Skeletal muscle cell (primary cell): ENCODE measurements around the gene RNU1-1.
"Not testable (repeated sequence)": the region's sequence is repeated elsewhere in the genome, so short reads cannot be mapped to it uniquely, and the experiment has no call there.

Experiments
- DNase-seq: peaks from one replicate; pipeline ENCODE4 v3.0.0-alpha.2; 2010; ENCODE audit warnings: low read depth
- H3K4me3 ChIP-seq: 2 replicates; pipeline ENCODE4 v1.5.1; 2011; ENCODE audit warnings: low read depth, mild to moderate bottlenecking, control low read depth, low read length, moderate library complexity

RNU1-1 gene

DNA sequence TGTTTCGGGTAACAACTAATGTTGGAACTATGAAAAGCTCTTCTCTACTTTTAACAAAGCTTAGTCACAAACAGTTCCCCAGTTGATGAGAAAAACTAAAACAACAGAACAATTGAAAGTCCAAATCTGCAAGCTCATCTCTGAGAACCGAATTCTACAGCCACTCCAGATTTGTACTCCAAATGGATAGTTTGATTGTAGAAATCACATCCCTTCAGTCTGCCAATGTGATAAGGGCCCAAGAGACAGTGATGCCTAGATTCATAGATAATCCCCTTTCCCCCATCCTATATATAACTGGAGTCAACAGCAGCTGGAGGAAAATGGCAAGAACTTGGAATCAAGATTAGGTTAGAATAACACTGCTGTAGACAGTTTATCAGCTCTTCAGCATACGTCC lies 14.3 kb upstream of the RNU1-1 start:
- not testable (repeated sequence) for DNase-seq

DNA sequence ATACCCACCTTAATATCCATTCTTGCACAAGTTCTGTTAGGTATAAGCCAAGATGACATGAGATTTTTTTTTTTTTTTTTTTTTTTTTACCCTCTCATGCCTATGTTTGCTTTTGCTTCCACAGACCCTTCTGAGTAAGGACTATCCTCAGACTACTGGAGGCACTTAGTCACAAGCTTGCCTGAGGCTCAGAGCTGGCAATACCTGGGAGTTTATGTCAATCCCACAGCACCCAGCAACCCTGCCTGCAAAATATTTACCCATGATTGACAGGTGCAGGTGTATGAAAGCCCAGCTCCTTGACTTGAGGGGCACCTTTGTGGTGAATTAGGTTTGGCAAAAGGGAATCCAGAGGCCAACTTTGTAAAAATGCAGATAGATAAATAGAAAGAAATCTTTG lies 11.7 kb upstream of the RNU1-1 start:
- DNase-seq, H3K4me3 ChIP-seq: not testable (repeated sequence)

More for the DNA sequence above, 14.3 kb upstream of the RNU1-1 start:
- H3K4me3 ChIP-seq = not testable (repeated sequence)

- H3K4me3 ChIP-seq, DNase-seq: not testable (repeated sequence)
These were observed 7.6 kb upstream of the RNU1-1 start for GRCh38 chr1:16521679-16522078.

- DNase-seq = no peak
- peak overlapping the region; percentile 16 for H3K4me3 ChIP-seq
These were observed 7.2 kb upstream of the RNU1-1 start for GRCh38 chr1:16521288-16521583.

DNA sequence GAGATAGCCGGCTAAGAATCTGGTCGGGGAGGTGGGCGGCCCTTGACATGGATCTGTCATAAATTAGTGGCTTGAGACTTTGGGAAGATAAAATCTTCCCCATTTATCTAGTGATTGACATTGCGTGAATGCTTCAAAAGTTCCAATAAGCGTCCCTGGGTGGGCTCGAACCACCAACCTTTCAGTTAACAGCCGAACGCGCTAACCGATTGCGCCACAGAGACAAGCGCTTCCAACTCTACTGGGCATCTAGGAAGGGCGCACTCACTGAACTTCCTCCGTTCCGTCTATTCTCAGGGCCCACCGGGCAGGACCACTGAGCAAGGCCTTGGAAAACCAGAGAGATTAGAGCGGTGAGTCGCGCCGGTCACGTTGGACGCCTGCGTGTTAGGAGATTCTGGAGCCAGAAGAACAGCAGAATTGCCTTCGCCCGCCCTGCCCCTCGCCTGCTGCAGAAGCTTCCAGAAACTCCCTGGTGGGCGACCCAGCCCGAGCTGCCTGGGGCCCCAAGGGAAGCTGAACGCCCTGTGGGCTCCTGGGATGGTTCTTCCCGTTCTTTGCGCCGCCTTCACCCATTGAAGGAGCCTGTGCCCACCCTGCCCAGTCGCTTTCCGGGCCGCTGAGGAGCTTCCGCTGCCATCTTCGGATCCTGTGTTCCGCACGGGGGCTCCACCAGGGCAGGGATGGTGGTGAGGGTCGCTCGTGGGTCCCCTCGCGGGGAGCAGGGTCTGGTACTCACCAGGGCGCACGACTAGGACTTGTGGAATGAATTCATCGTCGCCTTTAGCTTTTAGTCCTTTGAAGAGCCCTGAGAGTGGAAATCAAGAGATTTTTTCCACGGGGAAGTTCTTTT lies 6.6 kb upstream of the RNU1-1 start:
- not testable (repeated sequence) for DNase-seq

GRCh38 chr1:16519255-16519951 lies 5.3 kb upstream of the RNU1-1 start:
- H3K4me3 ChIP-seq, DNase-seq: not testable (repeated sequence)

More for the DNA sequence above, 6.6 kb upstream of the RNU1-1 start:
- peak overlapping the region; percentile 16 for H3K4me3 ChIP-seq

DNA sequence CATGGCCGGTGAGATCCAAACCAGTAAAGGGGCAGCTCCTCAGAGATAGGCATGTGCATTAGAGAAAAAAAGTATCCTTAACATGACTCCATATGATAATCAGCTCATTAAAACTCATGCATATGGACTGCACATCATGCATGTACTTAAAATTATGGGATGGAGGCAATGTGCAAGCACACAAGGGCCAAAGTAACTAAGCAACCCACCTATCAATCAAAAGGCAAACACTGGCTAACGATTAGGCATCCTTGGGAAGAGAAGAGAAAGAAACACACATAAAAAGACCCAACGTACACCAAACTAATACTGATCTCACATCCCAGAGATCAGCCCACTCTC lies 4.8 kb upstream of the RNU1-1 start:
- DNase-seq, H3K4me3 ChIP-seq: not testable (repeated sequence)

DNA sequence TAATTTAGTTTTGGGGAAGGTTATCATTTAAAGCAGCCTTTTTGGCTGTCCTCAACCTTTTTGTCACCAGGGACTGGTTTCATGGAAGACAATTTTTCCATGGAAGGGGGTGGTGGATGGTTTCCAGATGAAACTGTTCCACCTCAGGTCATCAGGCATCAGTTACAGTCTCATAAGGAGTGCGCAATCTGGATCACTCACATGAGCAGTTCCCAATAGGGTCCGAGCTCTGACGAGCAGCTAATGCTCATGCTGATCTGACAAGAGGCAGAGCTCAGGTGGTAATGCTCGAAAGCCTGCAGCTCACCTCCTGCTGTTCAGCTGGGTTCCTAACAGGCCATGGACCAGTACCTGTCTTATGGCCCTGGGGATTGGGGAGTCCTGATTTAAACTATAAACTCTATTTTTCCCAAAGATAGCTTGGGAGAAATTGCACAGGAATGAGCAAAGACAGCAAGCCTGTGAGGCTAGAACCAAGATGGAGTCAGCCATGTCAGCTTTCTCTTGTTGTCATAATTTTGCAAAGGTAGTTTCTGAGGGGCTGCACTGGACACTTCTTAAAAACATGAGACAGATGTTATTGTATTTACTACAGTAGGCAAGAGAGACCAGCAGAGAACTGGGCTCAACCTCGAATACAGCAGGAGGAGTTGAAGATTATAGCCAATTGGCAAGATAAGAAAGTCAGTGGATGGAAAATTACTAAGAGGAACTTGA lies 2.8 kb upstream of the RNU1-1 start:
- not testable (repeated sequence) for H3K4me3 ChIP-seq, DNase-seq

DNA sequence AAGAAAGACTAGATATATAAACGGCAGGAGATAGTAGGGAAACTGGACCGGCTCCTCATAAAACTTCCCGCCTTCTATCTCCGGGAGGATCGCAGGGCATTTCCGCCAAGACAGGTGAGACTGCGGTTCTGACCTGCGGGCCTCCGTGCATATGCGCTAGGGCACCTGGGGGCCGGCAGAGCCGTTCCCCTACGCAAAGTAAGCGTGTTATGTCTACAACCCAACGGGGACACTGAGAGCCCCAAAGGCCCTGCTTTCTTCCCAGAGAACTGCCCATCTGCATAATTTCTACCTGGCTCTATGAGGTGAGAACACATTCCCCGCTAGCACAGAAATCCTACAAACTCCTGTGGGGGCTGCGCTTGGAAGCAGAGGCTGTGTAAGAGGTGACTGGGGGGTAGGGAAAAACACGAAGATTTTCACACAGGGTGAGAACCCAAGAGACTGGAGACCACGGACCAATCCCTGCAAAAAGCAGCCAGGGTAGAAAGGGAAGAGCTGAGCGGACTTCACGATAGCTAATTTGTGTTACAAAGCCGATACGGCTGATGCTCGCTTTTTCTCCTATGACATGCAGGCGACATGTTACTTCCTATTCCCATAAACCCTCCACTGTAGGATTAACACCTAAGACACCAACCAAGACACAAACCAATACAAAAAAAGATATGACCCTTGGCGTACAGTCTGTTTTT lies 526 bp downstream of the RNU1-1 start:
- not testable (repeated sequence) for H3K4me3 ChIP-seq
- DNase-seq = peak; percentile 94

GRCh38 chr1:16512624-16513411 lies 1.3 kb downstream of the RNU1-1 start:
- not testable (repeated sequence) for H3K4me3 ChIP-seq, DNase-seq

- DNase-seq, H3K4me3 ChIP-seq: not testable (repeated sequence)
These were observed 2.2 kb downstream of the RNU1-1 start for GRCh38 chr1:16511926-16512325.

GRCh38 chr1:16508861-16509445 lies 5.1 kb downstream of the RNU1-1 start:
- DNase-seq, H3K4me3 ChIP-seq: not testable (repeated sequence)

- not testable (repeated sequence) for DNase-seq, H3K4me3 ChIP-seq
These were observed 7.5 kb downstream of the RNU1-1 start for GRCh38 chr1:16506364-16507136.

DNA sequence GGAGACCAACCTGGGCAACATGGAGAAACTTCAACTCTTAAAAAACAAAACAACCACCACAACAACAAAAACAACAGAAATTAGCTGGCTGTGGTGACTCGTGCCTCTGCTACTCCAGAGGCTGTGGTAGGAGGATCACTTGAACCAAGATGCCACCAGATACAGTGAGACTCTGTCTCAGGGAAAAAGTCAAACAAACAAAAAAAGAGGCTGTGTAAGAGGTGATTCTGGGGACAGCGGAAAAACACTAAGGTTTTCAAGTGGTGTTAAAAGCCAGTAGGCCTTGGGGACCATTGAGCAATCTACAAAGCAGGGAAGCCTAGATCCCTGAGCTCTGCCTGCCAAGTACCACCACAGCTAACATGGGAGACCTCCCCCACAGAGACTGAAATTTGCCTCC lies 8.2 kb downstream of the RNU1-1 start:
- not testable (repeated sequence) for H3K4me3 ChIP-seq, DNase-seq

GRCh38 chr1:16503494-16503893 lies 10.6 kb downstream of the RNU1-1 start:
- H3K4me3 ChIP-seq = no peak overlapping the region
- DNase-seq = no peak

DNA sequence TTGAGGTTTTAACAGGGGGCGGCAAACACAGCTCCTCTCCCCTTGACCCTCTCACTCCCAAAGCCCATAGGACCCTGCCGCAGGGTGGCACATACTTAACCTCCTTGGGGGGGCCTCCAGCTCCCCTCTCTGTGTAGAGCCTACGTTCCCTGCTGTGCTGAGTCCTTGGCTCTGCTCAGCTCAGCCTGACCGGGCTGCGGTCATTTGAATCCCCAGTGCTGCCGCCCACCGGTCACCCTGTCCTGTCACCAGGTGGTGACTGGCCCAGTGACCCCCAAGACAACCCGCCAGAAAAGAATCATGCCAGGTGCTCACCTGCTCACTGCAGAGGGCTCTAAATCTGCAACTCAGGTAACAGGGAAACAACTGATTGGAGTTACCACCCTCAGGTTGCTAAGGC lies 12.6 kb downstream of the RNU1-1 start:
- not testable (repeated sequence) for H3K4me3 ChIP-seq, DNase-seq

DNA sequence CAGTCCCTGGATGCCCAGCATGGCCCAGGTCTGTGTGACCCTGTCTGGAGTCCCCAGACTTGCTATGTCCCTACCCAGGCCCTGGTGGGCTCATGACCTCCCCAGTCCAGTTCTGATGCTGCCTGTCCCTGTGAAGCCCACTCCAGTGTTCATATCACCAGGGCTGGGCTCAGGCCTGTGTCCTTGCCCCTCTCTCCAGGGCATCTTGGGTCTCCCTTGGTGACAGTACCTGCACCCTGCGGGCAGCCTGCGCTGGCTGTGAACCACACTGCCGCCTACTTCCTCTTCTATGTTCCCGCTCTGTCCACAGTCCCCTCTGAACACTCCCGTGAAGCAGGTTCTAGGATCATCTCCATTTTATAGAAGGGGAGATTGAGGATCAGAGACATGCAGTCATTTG lies 13.1 kb downstream of the RNU1-1 start:
- not testable (repeated sequence) for DNase-seq

DNA sequence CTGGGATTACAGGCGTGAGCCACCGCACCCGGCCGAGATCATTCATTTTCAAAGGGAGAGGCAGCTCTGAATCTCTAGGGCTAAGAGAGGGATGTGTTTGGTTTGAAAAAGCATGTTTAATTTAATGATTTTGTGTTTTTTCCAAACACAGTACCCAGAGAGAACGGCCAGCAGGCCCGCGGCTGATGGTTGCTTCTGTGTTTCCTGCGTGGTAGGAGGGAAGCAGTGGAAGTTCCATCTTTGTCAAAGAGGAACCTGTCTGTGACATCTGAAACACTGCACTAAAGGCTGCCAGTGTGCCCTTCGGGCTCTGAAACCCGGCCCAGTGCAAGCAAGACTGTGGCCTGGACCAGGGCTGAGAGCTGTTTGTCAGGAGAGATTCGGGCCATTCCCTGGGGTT lies 13.6 kb downstream of the RNU1-1 start:
- not testable (repeated sequence) for H3K4me3 ChIP-seq, DNase-seq

More for the DNA sequence above, 13.1 kb downstream of the RNU1-1 start:
- not testable (repeated sequence) for H3K4me3 ChIP-seq
